Frontal cortex (tissue), 4 donors: ENCODE data around the gene SAXO1. TPM values are rescaled to one million over a fixed set of nuclear protein-coding genes. Genes with fewer than 3 reads are reported as not detected.
"Not testable (repeated sequence)": the region's sequence is repeated elsewhere in the genome, so short reads cannot be mapped to it uniquely, and the experiment has no call there.

Experiments
- DNase-seq, 2 donors: peaks; one replicate each; pipeline ENCODE4 v3.0.0; 2012; ENCODE audit warnings: low spot score in 2 of 2
- FAIRE-seq: peaks from 2 replicates; lab custom pipeline; 2012; peaks lifted over from hg19 to GRCh38; lab: Jason Lieb, UNC
- total RNA-seq: library from RNA; depleted of rRNA; stranded (reverse); fragments of >200 nt; gene quantifications from one replicate; pipeline ENCODE4 v1.2.3, GENCODE V29; 2014
- donor health status: control.
- donor health status: control.
- donor health status: control.

Gene SAXO1
- total RNA-seq, 1 donor from 2014 or later = not detected

DNA sequence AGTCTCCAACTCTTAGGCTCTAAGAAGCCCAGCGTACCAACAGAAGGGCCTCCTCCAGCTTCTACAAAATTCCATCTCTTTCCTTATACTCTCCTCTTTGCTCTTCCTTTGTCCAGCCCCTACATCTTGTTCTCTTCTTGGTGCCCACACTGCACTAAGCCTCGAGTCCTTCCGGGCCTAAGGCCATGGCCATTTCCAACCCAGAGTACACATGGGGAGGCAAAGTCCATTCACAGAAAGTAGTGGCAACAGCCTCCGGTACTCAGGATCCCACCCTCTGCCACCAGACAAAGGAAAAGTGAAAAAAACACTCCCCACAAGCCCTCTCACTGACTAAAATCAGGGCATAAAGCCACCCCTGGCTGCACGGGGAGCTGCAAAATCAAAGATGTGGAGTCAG, 60.3 kb downstream of the SAXO1 start:
- FAIRE-seq (no peak), DNase-seq (no peak)

DNA sequence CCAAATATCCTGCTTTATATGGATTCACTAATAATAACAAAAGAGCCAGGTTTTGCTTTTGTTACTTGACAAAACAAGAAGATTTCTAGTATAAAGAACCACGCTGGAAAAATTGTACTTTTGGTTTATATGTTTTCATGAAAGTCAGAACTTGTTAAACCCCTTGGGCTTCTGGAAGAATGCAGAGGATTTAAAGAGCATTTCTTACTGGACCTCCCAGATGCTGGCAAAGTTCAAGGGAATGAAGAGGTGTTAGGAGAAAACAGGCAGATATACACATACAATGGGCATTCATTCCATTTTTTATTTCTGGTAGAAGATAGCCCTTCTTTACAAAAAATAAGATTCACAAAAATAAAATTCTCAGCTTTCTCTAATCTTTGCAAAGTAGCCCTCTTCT, 61.1 kb downstream of the SAXO1 start:
- no peak for DNase-seq
- FAIRE-seq = no peak

DNA sequence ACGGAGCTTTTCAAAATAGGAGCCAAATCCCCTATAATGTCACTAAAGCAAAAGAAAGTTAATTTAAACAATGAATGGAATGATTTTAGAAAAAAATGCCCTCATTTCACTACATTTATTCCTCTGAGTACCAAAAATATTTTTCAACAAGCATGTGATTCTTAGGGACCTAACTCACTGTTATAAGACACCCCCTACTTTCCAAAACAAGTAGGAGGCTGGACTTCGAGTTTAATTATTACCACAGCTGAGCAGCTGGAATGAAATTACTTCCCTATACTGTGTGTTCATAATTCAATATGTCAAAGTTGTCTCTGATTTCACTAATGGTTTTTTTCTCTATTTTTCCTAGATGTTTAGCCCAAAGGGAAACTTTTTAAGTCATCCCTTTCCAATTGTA, 61.6 kb downstream of the SAXO1 start:
- no peak for DNase-seq
- no peak for FAIRE-seq

DNA sequence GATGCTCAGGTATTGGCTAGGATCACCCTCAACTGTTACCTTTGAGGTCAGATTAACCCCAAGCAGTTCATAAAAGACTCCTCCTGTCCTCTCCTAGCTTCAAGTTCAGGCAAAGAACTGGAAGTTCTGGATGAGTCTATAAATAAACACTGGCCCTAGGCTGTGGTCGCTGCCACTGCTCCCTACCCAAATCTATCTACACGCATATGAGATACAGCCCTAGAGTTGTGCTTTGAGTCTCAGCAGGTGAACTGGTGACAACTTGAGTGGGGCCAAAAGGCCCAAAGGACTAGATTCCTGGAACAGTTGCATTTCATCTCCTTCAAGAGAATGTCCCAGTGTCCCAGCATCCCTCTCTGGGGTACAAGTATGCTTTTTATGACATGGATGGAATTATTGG, 62.6 kb downstream of the SAXO1 start:
- DNase-seq (no peak), FAIRE-seq (no peak)

DNA sequence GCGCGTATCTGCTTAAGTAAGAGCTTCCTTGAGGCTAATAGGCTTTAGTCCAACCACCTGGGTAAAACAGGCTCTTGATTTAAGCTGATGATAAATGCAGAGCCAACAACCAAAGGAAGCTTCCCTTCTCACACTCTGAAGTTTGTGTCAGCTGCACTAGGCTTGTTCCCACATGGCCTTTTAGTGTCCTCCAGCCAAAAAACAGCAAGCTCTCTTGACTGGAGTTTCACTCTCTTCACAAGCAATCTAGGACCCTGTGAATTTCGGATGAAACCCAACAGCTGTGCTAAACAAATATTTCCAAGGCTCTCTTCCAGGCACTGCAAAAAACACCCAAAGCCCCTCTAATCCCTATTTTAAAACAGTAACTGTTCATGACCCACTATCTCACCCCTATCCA, 63.9 kb downstream of the SAXO1 start:
- no peak for FAIRE-seq
- DNase-seq = no peak

DNA sequence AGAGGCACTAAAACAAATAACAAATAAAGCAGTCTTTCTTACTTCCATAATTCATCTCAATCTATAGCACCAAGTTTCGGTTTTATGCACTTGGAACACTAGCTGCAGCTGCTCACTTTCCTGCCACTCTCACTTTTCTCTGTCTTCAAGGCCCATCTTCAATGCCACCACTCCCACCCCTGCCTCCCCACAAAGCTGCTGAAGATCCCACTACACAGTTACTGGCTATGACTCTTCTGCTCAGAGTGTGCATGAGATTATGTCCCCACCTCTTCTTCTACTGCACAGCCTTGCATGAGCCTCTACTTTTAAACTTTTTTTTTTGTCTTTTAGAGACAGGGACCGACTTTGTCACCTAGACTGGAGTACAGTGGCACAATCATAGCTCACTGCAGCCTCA, 77.4 kb downstream of the SAXO1 start:
- no peak for DNase-seq
- no peak for FAIRE-seq

DNA sequence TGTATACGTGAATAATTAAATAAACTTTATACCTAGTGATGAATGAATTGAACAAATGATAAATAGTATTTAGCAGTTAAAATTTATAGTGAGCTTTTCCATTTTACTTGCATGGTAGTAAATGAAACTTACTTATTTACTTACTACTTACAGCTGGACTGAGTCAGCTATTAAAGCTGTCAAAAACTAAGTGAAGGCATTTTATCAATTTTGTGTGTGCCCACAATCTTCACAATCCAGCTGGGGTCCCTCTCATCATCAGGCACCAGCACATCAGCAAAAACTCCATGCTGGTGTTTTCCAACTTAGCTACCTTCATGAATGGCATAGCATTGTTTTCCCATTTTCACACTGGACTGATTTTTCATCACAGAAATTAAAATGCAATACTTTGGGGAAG, 81.1 kb downstream of the SAXO1 start:
- DNase-seq (no peak), FAIRE-seq (no peak)

DNA sequence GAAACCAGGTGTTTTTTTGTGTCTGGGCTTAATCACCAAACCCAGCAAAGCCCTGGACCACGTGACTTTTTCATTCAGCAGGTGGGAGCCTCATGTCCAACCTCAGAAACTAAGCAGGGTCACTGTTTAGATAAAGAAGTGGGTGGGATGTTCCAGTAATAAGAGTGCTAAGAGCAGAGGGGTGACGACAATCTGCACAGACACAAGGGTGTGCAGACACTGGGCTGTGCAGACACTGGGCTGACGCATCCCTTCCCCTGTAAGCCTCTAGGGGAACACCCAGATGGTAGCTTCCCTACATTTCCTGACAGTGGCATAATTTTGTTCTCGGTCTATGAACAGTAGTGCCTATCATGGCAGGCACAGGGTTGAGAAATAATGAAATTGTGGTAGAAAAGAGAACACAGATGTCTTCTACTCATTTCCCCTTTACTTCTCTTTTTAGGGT, 85.1 kb downstream of the SAXO1 start:
- FAIRE-seq = no peak

DNA sequence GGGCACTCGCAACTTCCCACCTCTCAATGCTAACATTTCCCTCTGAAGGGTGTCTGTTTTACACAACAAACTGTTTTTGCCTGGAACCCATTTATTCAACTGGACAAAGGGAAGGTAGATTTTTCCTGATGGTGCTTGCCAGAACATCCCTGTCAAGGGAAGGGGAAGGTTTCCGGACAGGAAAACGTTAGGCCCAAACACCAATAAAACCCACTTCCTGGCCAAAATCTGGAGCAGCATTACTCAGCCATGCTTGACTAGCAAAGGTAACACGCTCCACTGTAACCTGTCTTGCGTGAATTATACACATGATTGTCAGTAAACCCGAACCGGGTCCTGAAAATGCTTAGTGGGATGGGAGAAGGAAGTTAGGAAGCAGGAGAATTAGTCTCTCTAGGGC, 90.2 kb downstream of the SAXO1 start:
- FAIRE-seq (no peak), DNase-seq (no peak)

More for the DNA sequence above, 85.1 kb downstream of the SAXO1 start:
- no peak for DNase-seq

DNA sequence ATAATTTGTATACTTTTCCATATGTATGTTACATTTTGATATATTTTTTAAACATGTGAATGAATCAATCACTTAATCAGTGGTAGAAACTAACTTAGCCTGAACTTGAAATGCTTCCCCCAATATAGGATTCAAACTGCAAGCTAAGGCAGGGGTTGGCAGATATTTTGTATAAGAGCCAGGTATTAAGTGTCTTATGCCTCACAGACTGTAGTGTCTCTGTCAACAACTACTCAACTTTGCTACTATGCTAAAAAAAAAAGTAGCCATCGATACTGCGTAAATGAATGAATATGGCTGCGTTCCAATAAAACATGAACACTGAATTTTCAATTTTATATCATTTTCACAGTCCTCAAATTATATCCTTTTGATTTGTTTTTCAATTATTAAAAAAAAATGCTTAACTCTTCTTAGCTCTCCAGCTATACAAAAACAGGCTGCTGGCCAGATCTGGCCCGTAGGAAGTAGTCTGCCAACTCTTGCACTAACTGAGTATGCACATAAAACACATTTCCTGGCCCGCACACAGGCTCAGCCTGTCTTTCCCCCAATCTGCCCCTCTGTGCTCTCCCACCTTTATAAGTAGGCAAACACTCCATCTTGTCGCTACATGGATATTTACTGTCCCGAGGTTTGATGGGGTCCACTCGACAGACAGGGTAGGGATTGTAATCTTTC, 91.8 kb downstream of the SAXO1 start:
- DNase-seq (no peak), FAIRE-seq (no peak)

DNA sequence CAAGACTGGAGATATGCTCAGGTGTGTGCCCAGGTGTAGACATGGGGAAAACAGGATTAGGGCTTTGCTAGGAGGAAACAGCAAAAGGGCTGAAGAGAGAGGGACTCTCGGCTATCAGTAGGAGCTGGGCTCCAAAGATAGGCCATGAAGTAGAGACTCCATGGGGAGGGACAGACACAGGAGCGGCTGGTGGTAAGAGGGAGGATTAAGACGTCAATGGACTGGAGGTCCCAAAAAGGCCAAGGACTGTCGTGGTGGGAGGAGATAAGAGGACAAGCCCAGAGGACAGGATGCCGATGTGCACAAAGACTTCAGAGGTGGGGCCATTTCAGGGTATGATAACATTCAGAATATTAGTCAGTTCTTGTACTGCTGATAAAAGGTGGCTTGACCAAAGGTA, 93.1 kb downstream of the SAXO1 start:
- FAIRE-seq (no peak), DNase-seq (no peak)

DNA sequence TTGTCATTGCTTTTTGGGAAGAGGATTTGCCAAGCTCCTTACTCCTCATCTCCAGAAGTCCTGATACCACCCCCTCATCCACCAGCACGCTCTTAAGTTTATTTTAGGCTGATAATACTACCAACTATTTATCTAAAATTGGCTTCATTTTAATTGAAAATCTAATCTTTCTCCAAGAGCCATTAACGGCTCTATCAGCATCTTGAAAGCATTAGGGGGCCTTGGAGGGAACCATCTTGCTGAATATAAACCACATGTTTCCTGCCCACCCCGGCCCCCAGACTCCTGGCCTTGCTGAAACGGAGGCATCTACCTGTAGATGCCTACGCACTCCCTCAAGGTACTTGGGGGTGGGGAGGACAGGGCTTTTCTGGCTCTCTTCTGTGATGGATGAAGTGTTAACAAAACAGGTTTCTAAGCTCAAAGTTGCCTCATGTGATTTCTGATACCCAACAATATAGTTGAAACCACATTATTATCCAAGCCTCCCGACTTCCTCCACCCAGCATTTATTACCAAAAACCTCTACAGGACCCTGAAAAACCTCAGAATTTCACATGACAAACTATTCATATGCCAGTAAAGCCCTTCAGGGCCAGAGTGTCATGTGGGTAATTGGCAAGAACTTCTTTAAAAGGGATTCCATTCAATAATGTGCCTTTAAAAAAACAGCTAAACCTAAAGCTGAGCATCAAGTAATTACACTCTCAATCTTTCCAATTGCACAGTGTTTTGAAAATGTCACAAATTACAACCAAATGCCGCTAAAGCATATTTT, 96.7 kb downstream of the SAXO1 start:
- FAIRE-seq = no peak
- DNase-seq = no peak

DNA sequence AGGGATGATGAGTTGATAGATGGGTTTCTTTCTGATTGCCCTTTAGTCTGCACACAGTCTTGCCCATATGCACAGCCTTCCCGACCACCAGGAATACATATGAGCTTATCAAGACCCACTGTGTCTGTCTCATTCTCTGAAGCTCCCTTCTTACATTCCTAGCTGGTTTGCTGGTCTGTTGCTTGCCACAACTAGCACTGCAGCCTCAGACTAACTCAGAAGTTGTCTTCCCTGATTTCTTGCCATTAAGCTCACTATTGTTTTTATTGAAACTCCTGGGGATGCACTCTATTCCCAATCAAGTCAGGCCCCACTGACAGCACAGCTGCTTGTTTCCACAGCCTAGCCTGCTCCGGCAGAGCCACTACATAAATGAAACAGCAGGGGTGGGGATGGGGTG, 97.5 kb downstream of the SAXO1 start:
- DNase-seq (no peak), FAIRE-seq (no peak)

DNA sequence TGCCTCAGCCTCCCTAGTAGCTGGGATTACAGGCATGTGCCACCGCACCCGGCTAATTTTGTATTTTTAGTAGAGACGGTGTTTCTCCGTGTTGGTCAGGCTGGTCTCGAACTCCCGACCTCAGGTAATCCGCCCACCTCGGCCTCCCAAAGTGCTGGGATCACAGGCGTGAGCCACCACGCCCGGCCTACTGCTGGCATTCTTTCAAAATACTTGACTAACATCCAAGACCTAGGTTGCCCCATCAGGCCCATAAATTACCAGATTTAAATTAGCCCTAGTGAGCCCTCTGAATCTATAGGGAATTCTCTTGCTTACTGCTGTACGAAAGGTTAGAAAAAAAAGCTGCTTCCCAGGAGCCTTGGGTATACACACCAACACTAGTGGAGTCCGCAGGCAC, 102.4 kb downstream of the SAXO1 start:
- not testable (repeated sequence) for FAIRE-seq, DNase-seq

DNA sequence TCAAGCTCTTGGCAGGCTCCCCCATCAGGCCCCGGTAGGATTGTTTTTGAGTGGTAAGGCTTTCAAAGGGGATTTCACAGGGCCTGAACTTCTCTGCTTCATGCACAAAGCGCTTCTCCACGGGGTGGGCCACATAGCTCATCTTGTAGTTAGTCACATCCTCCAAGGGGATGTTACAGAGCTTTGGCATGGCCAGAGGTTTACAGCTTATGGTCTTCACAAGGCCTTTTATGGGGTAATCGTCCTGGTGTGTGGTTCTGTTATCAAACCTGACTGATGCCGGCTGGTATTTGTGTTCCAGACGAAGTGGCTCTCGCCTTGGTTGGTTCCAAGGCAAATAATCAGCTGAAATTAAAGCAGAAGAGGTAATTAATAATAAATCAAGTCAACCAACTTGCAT, 104.3 kb downstream of the SAXO1 start:
- DNase-seq = no peak
- no peak for FAIRE-seq

DNA sequence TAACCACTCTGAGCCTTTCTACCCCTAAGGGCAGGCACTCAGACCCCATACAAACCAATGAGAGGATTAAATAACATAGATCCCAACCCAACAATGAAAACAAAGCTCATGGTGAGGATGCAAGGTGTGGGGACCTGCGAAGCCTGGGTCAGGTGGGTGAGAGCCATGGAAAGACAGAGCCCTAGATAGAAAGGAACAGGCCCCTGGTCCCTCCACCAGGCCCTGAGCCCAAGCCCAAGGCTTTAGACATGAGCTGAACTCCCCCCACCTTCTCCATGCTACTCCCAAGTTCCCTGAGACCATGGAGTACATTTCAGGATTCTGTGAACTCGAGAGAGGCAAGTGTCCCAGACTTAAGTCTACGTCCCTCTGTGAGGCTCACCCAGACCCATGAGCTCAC, 106.5 kb downstream of the SAXO1 start:
- DNase-seq = no peak
- no peak for FAIRE-seq

DNA sequence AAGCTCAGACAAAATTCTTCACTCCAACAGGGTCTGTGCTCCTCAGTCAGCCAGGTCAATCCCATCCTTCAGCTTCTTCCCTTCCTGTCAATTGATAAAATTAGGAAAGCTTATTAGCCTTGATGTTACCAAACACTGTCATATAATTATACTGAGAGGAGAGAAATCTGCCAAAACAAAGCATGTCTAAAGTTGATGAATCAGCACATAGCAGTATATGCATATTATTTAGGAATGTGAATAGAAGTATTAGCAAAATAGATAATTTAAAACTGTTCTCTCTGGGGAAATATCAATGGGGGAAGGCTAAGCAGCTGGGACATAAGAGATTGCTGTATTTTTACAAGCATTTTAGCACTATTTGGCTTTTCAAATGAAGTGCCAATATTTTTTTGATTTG, 107.1 kb downstream of the SAXO1 start:
- DNase-seq (no peak), FAIRE-seq (no peak)

DNA sequence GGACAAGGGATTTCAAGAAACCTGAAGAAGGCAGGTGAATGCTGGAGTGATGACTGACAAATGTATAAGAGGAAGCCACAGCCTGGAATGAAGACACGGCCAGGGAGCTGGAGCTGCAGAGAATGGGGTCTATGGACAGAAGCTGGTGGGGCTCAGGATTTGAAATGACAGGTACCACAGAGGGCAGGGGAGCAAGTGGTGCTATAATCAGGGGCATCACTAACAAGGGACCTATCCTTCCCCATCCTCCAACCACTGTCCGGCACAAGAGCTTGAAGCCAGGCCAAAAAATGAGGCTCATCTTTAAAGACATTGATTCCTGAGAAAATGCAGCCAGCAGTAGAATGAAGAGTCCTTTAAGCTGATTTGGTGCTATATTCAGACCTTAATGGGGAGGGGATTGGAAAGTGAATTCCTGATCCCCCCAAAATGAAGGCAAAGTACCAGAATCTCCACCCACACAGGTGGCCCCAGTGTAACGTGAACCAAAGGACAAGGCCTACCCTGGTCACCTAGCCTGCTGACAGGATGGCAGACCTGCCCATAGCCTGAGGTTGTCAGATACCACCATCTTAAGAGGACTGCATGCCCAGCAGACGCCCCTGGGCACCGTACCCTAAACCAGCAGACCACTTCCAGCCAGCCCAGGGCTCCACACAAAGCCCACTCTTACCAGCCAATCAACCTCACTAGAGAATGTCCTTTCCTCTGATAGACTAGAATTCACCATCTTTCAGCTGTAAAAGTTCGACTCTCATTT, 109.2 kb downstream of the SAXO1 start:
- FAIRE-seq (no peak), DNase-seq (no peak)

DNA sequence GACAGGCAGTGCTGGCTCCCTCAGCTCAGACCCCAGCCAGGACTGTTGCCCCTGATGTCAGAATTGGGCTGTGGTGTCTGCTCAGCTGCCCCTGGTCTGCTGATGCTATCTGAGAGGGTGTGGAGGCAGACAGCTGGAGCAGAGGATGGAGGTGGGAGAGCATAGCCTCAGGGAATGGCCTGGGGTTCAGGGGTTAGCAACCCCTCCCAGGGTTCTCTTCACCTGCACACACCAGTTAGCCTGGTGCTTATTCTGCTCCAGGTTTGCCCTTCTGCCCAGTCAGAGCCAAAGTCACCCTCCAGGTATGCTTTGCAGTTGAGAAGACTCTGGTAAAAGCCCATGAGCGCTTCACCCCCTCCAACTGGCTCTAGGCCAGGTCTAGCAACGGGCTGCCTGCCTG, 109.8 kb downstream of the SAXO1 start:
- no peak for FAIRE-seq
- no peak for DNase-seq

DNA sequence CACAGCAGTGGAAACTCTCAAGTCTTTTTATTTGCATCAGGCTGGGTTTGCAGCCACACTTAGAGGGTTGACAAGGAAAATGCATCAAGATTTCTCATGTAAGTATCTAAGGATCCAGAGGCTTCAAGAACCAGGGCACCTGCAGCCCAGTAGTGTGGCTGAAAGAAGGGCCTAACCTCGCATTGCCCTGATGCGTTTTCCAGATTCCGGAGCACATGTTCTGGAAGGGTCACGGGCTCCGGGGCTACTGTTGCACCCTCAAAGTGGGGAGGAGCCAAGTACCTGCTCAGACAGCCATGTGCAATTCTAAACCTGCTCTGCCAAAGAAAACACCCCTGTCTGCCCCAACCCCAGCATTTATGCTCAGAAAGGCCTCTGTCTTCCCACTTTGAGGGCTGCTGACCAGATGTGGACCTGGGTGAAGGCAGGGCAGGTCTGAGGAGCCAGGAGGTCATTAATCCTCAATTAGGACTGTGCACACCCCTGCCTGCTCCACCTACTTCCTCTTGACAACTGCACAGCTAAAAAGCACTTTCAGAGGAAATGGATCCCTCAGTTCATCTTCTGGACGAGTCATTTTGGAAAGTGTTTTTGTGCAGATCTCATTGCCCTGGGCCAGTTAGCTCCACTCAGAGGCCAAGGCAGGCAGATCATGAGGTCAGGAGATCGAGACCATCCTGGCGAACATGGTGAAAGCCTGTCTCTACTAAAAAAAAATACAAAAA, 110.7 kb downstream of the SAXO1 start:
- FAIRE-seq = no peak
- DNase-seq = no peak
